ENCODE data around the gene DPP6. TPM values are rescaled to one million over a fixed set of nuclear protein-coding genes. Genes with fewer than 3 reads are reported as not detected.

The DPP6 gene
- polyA plus RNA-seq, 1 of the 3 experiments (the other 2 are of a cell fraction): not detected

- TF ChIP-seq EP300 (IDR thresholded peaks at IDR 0.05; ENCODE audit: borderline replicate concordance in 1 of 2, low read depth in 1 of 2, low read length in 1 of 2) (no peak), YY1 (IDR thresholded peaks at IDR 0.05; ENCODE audit: low read depth) (no peak), PBX3 (IDR thresholded peaks at IDR 0.05) (no peak)
Observed at GRCh38 chr7:154906201-154906600, 854.0 kb downstream of the DPP6 start (continued).

- Histone ChIP-seq H3K27ac (ENCODE audit: low read depth in 2 of 2, low read length in 1 of 2) (no peak overlapping the region), H3F3A (replicated peaks; ENCODE audit: insufficient read depth) (no peaks in the 10 kb centered on the region), H2AFZ (ENCODE audit: low read depth) (no peak overlapping the region), H3K79me2 (ENCODE audit: insufficient read depth) (no peaks in the 10 kb centered on the region), H3K9me3 (no peaks in the 10 kb centered on the region), H4K20me1 (ENCODE audit: insufficient read depth) (no peaks in the 10 kb centered on the region), H3K4me1 (ENCODE audit: control insufficient read depth in 1 of 2, insufficient read depth in 2 of 2, low read depth in 1 of 2, low read length in 1 of 2) (no peaks in the 10 kb centered on the region), H3K9ac (no peak overlapping the region), H3K4me3 (ENCODE audit: low read depth in 2 of 2, low read length in 1 of 2) (no peak overlapping the region), H3K4me2 (no peak overlapping the region), H3K27me3 (ENCODE audit: insufficient read depth) (no peaks in the 10 kb centered on the region), H3K36me3 (replicated peaks in 1 of 2; ENCODE audit: control insufficient read depth in 1 of 2, insufficient read depth in 2 of 2, low read length in 1 of 2) (no peaks in the 10 kb centered on the region), H3K9me2 (no peaks in the 10 kb centered on the region)
- ChIA-PET CTCF (interaction anchor here (2.3 to 3.5 kb wide), 3 partner anchors 8 to 438 kb away, joined by 8 to 15 read pairs (median 15); no protein-coding TSS in a partner anchor), POLR2A (no interaction called here)
- DNase-seq: no peak
- TF ChIP-seq FOXJ3 (CRISPR knock-in tag; IDR thresholded peaks at IDR 0.05) (no peak), EP300 (IDR thresholded peaks at IDR 0.05; ENCODE audit: borderline replicate concordance in 1 of 2, low read depth in 1 of 2, low read length in 1 of 2) (no peak), SMC3 (IDR thresholded peaks at IDR 0.05; ENCODE audit: low read depth, low read length) (no peak), MEF2A (IDR thresholded peaks at IDR 0.05; ENCODE audit: borderline replicate concordance, low read depth) (no peak), JUND (IDR thresholded peaks at IDR 0.05) (no peak), GATA2 (CRISPR knock-in tag; IDR thresholded peaks at IDR 0.05) (no peak), RXRA (IDR thresholded peaks at IDR 0.05; ENCODE audit: borderline replicate concordance, low read depth) (no peak), TAF1 (IDR thresholded peaks at IDR 0.05; ENCODE audit: borderline replicate concordance, low read depth, low read length) (no peak), RCOR1 (IDR thresholded peaks at IDR 0.05; ENCODE audit: low read length) (no peak), MXI1 (IDR thresholded peaks at IDR 0.05; ENCODE audit: low read depth, low read length) (no peak), PBX3 (IDR thresholded peaks at IDR 0.05) (no peak), SIN3A (IDR thresholded peaks at IDR 0.05; ENCODE audit: borderline replicate concordance, low read depth, low read length) (no peak), CHD2 (IDR thresholded peaks at IDR 0.05; ENCODE audit: low read length, partially characterized antibody) (no peak), POLR2AphosphoS5 (IDR thresholded peaks at IDR 0.05; ENCODE audit: low read depth, low read length) (no peak)
- 76% methylated on average over 20 of the region's 41 CpGs for WGBS (ENCODE audit: low lambda C conversion rate)
Observed at GRCh38 chr7:154906736-154907355, 854.6 kb downstream of the DPP6 start.
